WTC11 (cell line): ENCODE data around the gene PHYHIPL.

ENCODE experiments used
- CREM ChIP-seq: sonication (generic); formaldehyde crosslinking; IDR thresholded peaks from 2 replicates; pipeline ENCODE4 v1.8.1; 2022; ENCODE audit warnings: mild to moderate bottlenecking, missing genetic modification reagents, moderate library complexity
- TF ChIP-seq, protein P1 (sequence below): sonication (generic); formaldehyde crosslinking; IDR thresholded peaks from 2 replicates; pipeline ENCODE4 v1.8.1; 2023; ENCODE audit warnings: mild to moderate bottlenecking, missing genetic modification reagents, moderate library complexity
- TF ChIP-seq, protein P2 (sequence below): sonication (generic); formaldehyde crosslinking; IDR thresholded peaks from 2 replicates; pipeline ENCODE4 v1.8.0; 2022; ENCODE audit warnings: mild to moderate bottlenecking, missing genetic modification reagents
- TF ChIP-seq, protein P3 (sequence below): fragments of 250-450 bp; sonication (Bioruptor Pico); IDR thresholded peaks from 2 replicates; pipeline ENCODE4 v1.8.0; 2021; ENCODE audit warnings: mild to moderate bottlenecking
- TF ChIP-seq, protein P4 (sequence below): sonication (generic); formaldehyde crosslinking; IDR thresholded peaks from 2 replicates; pipeline ENCODE4 v1.8.1; 2022; ENCODE audit warnings: low read depth, mild to moderate bottlenecking, moderate library complexity, missing genetic modification reagents, borderline replicate concordance

GRCh38 chr10:59245686-59246085, 69.2 kb downstream of the PHYHIPL start:
- TF ChIP-seq, protein P1, sequence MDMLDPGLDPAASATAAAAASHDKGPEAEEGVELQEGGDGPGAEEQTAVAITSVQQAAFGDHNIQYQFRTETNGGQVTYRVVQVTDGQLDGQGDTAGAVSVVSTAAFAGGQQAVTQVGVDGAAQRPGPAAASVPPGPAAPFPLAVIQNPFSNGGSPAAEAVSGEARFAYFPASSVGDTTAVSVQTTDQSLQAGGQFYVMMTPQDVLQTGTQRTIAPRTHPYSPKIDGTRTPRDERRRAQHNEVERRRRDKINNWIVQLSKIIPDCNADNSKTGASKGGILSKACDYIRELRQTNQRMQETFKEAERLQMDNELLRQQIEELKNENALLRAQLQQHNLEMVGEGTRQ, result no peak
- TF ChIP-seq, protein P2, sequence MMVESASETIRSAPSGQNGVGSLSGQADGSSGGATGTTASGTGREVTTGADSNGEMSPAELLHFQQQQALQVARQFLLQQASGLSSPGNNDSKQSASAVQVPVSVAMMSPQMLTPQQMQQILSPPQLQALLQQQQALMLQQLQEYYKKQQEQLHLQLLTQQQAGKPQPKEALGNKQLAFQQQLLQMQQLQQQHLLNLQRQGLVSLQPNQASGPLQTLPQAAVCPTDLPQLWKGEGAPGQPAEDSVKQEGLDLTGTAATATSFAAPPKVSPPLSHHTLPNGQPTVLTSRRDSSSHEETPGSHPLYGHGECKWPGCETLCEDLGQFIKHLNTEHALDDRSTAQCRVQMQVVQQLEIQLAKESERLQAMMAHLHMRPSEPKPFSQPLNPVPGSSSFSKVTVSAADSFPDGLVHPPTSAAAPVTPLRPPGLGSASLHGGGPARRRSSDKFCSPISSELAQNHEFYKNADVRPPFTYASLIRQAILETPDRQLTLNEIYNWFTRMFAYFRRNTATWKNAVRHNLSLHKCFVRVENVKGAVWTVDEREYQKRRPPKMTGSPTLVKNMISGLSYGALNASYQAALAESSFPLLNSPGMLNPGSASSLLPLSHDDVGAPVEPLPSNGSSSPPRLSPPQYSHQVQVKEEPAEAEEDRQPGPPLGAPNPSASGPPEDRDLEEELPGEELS (CRISPR knock-in tag), result no peak
- TF ChIP-seq, protein P3, sequence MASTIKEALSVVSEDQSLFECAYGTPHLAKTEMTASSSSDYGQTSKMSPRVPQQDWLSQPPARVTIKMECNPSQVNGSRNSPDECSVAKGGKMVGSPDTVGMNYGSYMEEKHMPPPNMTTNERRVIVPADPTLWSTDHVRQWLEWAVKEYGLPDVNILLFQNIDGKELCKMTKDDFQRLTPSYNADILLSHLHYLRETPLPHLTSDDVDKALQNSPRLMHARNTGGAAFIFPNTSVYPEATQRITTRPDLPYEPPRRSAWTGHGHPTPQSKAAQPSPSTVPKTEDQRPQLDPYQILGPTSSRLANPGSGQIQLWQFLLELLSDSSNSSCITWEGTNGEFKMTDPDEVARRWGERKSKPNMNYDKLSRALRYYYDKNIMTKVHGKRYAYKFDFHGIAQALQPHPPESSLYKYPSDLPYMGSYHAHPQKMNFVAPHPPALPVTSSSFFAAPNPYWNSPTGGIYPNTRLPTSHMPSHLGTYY, result no peak
- TF ChIP-seq, protein P4, sequence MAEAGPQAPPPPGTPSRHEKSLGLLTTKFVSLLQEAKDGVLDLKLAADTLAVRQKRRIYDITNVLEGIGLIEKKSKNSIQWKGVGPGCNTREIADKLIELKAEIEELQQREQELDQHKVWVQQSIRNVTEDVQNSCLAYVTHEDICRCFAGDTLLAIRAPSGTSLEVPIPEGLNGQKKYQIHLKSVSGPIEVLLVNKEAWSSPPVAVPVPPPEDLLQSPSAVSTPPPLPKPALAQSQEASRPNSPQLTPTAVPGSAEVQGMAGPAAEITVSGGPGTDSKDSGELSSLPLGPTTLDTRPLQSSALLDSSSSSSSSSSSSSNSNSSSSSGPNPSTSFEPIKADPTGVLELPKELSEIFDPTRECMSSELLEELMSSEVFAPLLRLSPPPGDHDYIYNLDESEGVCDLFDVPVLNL, result no peak
- TF ChIP-seq CREM (CRISPR knock-in tag), result no peak
